K562 (cell line): ENCODE data around the gene UROD. TPM values are rescaled to one million over a fixed set of nuclear protein-coding genes. Genes with fewer than 3 reads are reported as not detected.

Experiments used
- ARID1B ChIP-seq: fragments of 450-650 bp; IDR thresholded peaks from 2 replicates; pipeline ENCODE4 v1.6.1; 2016; ENCODE audit warnings: antibody characterized with exemption, mild to moderate bottlenecking, inconsistent platforms
- BRD9 ChIP-seq: fragments of 450-650 bp; IDR thresholded peaks from 2 replicates; pipeline ENCODE4 v1.6.1; 2018; ENCODE audit warnings: low read depth; ENCODE audit not compliant: partially characterized antibody
- CCNT2 ChIP-seq: IDR thresholded peaks from 2 replicates; pipeline ENCODE4 v1.6.1; 2011; ENCODE audit warnings: borderline replicate concordance, low read depth, mild to moderate bottlenecking, moderate library complexity, mixed read lengths, low read length; ENCODE audit not compliant: insufficient read length; ENCODE audit errors: extremely low read depth
- ELF2 ChIP-seq: fragments of 250-450 bp; sonication (Bioruptor Pico); IDR thresholded peaks from 2 replicates; pipeline ENCODE4 v1.5.0; 2021; ENCODE audit warnings: mild to moderate bottlenecking
- FUS ChIP-seq: fragments of 200-400 bp; formaldehyde crosslinking; optimal IDR thresholded peaks from 2 replicates; pipeline ENCODE3; 2017; ENCODE audit warnings: low read depth, low read length
- HDAC1 ChIP-seq, 2 experiments: fragments of 450-650 bp; IDR thresholded peaks; 2 replicates each; pipeline ENCODE4 v1.6.1; 2016 to 2017; ENCODE audit warnings: inconsistent platforms in 1 of 2, mild to moderate bottlenecking in 1 of 2, moderate library complexity in 1 of 2
- NR1H2 ChIP-seq: sonication (generic); formaldehyde crosslinking; IDR thresholded peaks from 2 replicates; pipeline ENCODE4 v1.4.0; 2020; ENCODE audit warnings: mild to moderate bottlenecking, missing genetic modification reagents
- POLR2B ChIP-seq: fragments of 450-650 bp; IDR thresholded peaks from 2 replicates; pipeline ENCODE4 v1.6.1; 2018; ENCODE audit warnings: low read depth; ENCODE audit not compliant: partially characterized antibody
- PTRF ChIP-seq: fragments of 450-650 bp; IDR thresholded peaks from 2 replicates; pipeline ENCODE4 v1.6.1; 2016; ENCODE audit warnings: mild to moderate bottlenecking, missing genetic modification characterization, missing compliant biosample characterization
- PURB ChIP-seq: sonication (generic); formaldehyde crosslinking; IDR thresholded peaks from 2 replicates; pipeline ENCODE4 v1.9.0; 2021; ENCODE audit warnings: low read depth, mild to moderate bottlenecking, missing genetic modification reagents
- SNIP1 ChIP-seq: fragments of 450-650 bp; IDR thresholded peaks from 2 replicates; pipeline ENCODE4 v1.7.1; 2017; ENCODE audit warnings: low read depth, mild to moderate bottlenecking
- TOE1 ChIP-seq, 2 experiments: fragments of 450-650 bp in 1 of 2; sonication (generic) in 1 of 2; formaldehyde crosslinking in 1 of 2; IDR thresholded peaks; 2 replicates each; pipeline versions ENCODE4 v1.7.1 to v1.8.0; 2016 to 2022; ENCODE audit warnings: borderline replicate concordance in 2 of 2, mild to moderate bottlenecking in 2 of 2, antibody characterized with exemption in 1 of 2, inconsistent platforms in 1 of 2, low read depth in 1 of 2, missing genetic modification reagents in 1 of 2, moderate library complexity in 1 of 2
- polyA plus RNA-seq, 8 experiments: library from polyadenylated mRNA; depleted of rRNA in 4 of 8; stranded (reverse) in 5 of 8; unstranded in 3 of 8; fragments of >200 nt; fragmentation: Nextera tagmentation in 2 of 8; fragmentation: Illumina TruSeq in 1 of 8; extraction: Ambion mirVana in 2 of 8; extraction: Trizol in 1 of 8; gene quantifications; 2 replicates each; pipeline versions ENCODE4 v1.2.1 to v1.2.3, GENCODE V29; 2011 to 2014; ENCODE audit warnings: inconsistent platforms in 1 of 8, missing spikeins in 1 of 8
- total RNA-seq, 7 experiments: library from RNA; depleted of rRNA in 6 of 7; stranded (reverse); fragments of >200 nt in 6 of 7; fragmentation: Illumina TruSeq in 2 of 7; extraction: Trizol in 2 of 7; gene quantifications; 2 replicates each; pipeline versions ENCODE4 v1.2.1 to v1.2.3, GENCODE V29; 2011 to 2021; ENCODE audit warnings: low replicate concordance in 1 of 7
- TF ChIP-seq, protein P1 (sequence below), 2 experiments: fragments of 450-650 bp in 1 of 2; sonication (generic) in 1 of 2; formaldehyde crosslinking in 1 of 2; IDR thresholded peaks; 2 replicates each; pipeline versions ENCODE4 v1.7.1 to v1.9.0; 2016 to 2022; ENCODE audit warnings: inconsistent platforms in 1 of 2, mild to moderate bottlenecking in 1 of 2, missing genetic modification reagents in 1 of 2
- TF ChIP-seq, protein P2 (sequence below): fragments of 450-650 bp; IDR thresholded peaks from 2 replicates; pipeline ENCODE4 v1.6.1; 2016; ENCODE audit warnings: antibody characterized with exemption
- TF ChIP-seq, protein P3 (sequence below): sonication (generic); formaldehyde crosslinking; IDR thresholded peaks from 2 replicates; pipeline ENCODE4 v1.9.0; 2022; ENCODE audit warnings: mild to moderate bottlenecking, missing genetic modification reagents

UROD gene
- total and polyA plus RNA-seq, 9 of the 15 experiments (the other 6 are each of a cell fraction or from before 2014, with no cell fraction given): 533 to 2,933 (median 1,100) TPM

DNA sequence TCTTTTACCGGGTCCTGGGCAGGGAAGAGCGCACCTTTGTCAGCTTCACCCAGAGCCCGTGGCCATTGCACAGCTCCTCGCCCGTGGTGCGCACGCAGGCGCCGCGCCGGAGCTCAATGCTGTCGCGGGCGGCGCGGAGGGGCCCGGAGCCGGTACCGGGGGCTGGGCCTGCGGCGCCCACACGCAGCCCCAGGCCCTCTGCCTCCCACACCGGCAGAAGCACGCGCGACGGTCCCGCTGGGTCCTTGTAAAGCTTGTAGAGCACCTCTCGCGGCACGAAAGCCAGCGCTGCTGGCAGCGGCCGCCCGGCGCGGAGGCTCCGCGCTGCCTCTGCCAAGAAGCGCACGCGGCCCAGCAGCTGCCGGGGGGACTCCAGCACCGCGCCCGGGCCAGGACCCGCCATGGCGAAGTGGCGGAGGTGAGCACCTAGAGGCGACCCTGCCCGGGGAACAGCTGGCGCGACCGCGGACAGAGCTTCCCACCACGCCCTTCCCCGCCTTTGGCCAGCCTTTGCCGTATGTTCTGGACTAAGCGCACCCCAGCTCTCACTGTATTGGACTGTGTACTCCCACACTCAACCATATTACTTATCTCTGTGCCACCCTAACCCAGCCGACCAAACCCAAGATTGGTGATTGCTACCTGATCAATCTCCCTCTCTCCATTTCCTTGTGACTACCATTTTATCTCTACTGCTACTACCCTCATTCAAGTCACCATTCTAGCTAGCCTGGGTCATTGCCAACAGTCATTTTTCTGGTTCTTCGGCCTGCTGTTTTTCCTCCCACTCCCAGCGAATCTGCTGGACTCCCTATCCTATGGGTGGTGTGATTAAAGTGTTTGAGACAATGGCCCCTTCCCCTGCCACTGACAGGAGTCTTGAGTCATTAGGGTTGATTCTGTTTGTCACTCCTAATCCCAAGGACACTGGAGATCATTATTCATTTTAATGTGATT, 921 bp upstream of the UROD start, which contains the start of gene HECTD3 (continued):
- TF ChIP-seq, protein P1, sequence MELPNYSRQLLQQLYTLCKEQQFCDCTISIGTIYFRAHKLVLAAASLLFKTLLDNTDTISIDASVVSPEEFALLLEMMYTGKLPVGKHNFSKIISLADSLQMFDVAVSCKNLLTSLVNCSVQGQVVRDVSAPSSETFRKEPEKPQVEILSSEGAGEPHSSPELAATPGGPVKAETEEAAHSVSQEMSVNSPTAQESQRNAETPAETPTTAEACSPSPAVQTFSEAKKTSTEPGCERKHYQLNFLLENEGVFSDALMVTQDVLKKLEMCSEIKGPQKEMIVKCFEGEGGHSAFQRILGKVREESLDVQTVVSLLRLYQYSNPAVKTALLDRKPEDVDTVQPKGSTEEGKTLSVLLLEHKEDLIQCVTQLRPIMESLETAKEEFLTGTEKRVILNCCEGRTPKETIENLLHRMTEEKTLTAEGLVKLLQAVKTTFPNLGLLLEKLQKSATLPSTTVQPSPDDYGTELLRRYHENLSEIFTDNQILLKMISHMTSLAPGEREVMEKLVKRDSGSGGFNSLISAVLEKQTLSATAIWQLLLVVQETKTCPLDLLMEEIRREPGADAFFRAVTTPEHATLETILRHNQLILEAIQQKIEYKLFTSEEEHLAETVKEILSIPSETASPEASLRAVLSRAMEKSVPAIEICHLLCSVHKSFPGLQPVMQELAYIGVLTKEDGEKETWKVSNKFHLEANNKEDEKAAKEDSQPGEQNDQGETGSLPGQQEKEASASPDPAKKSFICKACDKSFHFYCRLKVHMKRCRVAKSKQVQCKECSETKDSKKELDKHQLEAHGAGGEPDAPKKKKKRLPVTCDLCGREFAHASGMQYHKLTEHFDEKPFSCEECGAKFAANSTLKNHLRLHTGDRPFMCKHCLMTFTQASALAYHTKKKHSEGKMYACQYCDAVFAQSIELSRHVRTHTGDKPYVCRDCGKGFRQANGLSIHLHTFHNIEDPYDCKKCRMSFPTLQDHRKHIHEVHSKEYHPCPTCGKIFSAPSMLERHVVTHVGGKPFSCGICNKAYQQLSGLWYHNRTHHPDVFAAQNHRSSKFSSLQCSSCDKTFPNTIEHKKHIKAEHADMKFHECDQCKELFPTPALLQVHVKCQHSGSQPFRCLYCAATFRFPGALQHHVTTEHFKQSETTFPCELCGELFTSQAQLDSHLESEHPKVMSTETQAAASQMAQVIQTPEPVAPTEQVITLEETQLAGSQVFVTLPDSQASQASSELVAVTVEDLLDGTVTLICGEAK (IDR thresholded peaks at IDR 0.05): peak; percentile 81
- TF ChIP-seq, protein P1 (CRISPR knock-in tag; IDR thresholded peaks at IDR 0.05): no peak
- TF ChIP-seq BRD9: peak; percentile 70
- peak; percentile 63 for TF ChIP-seq ARID1B
- peak; percentile 20; the same call in 1 of the 2 replicates for TF ChIP-seq ELF2 (CRISPR knock-in tag)
- peak; percentile 48 for TF ChIP-seq POLR2B
- TF ChIP-seq HDAC1 (IDR thresholded peaks at IDR 0.05): peak in 1 of 2 experiments; percentile 99; a peak in 2 of 4 replicates
- TF ChIP-seq, protein P2, sequence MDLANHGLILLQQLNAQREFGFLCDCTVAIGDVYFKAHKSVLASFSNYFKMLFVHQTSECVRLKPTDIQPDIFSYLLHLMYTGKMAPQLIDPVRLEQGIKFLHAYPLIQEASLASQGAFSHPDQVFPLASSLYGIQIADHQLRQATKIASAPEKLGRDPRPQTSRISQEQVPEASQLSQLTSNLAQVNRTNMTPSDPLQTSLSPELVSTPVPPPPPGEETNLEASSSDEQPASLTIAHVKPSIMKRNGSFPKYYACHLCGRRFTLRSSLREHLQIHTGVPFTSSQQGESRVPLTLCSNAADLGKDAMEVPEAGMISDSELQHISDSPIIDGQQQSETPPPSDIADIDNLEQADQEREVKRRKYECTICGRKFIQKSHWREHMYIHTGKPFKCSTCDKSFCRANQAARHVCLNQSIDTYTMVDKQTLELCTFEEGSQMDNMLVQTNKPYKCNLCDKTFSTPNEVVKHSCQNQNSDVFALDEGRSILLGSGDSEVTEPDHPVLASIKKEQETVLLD: peak; percentile 79
- TF ChIP-seq CCNT2: peak; percentile 84
- peak; percentile 56 for TF ChIP-seq TOE1 (IDR thresholded peaks at IDR 0.05; ENCODE audit: borderline replicate concordance)
- no peak for TF ChIP-seq TOE1 (CRISPR knock-in tag; IDR thresholded peaks at IDR 0.05; ENCODE audit: borderline replicate concordance, low read depth)
- TF ChIP-seq SNIP1: 0 out of 2 replicates have a peak, but pooled peaks have one; percentile 37
- TF ChIP-seq PTRF (tag): no peak
- TF ChIP-seq PURB (CRISPR knock-in tag): no peak
- TF ChIP-seq FUS: no peak
- TF ChIP-seq NR1H2 (CRISPR knock-in tag): no peak; the same call in 1 of the 2 replicates
- TF ChIP-seq, protein P3, sequence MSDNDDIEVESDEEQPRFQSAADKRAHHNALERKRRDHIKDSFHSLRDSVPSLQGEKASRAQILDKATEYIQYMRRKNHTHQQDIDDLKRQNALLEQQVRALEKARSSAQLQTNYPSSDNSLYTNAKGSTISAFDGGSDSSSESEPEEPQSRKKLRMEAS (CRISPR knock-in tag): peak; percentile 47; the same call in 1 of the 2 replicates
